ENCODE measurements around the gene KCTD1. TPM values are rescaled to one million over a fixed set of nuclear protein-coding genes. Genes with fewer than 3 reads are reported as not detected.

The KCTD1 gene
- total and polyA plus RNA-seq, 10 of the 15 experiments (the other 5 are each of a cell fraction or from before 2014, with no cell fraction given) = 1.5 to 13.4 (median 5.5) TPM

- ChIA-PET SMC1A (ENCODE audit: uncharacterized antibody, unreplicated experiment) (interaction anchor here (1.0 to 1.4 kb wide), 3 partner anchors 11 to 131 kb away, joined by 3 read pairs; no protein-coding TSS in a partner anchor), CTCF (interaction anchor here (1.2 kb wide), 1 partner anchor 12 kb away, joined by 3 read pairs; no protein-coding TSS in a partner anchor), RAD21 (ENCODE audit: unreplicated experiment) (no interaction called here), POLR2A (no interaction called here)
- 60% methylated on average over 6 of the region's 6 CpGs for WGBS (ENCODE audit: insufficient coverage, insufficient replicate concordance, low lambda C conversion rate, missing lambda C conversion rate)
- no peak for FAIRE-seq
- DNase-seq (ENCODE audit: low read depth, low spot score) = no peak
- Histone ChIP-seq H4K20me1 (ENCODE audit: control insufficient read depth, insufficient read depth) (no peaks in the 10 kb centered on the region), H2AFZ (ENCODE audit: control insufficient read depth, low read depth, low read length) (no peak overlapping the region), H3K4me2 (ENCODE audit: control insufficient read depth, insufficient read depth) (no peak overlapping the region), H3K9ac (ENCODE audit: control insufficient read depth, insufficient read depth, low read length) (no peak overlapping the region), H3K27me3 (replicated peaks in 1 of 2; ENCODE audit: control insufficient read depth in 2 of 2, insufficient read depth in 2 of 2, low read length in 1 of 2) (no peaks in the 10 kb centered on the region; a peak in 1 of 4 replicates), H3K27ac (ENCODE audit: control insufficient read depth, insufficient read depth) (no peak overlapping the region), H3K36me3 (ENCODE audit: control insufficient read depth in 2 of 2, insufficient read depth in 2 of 2, low read length in 1 of 2) (no peaks in the 10 kb centered on the region), H3K4me3 (no peak overlapping the region), H3K9me3 (replicated peaks; ENCODE audit: control insufficient read depth, insufficient read depth, low read length) (no peaks in the 10 kb centered on the region), H3K79me2 (ENCODE audit: control insufficient read depth, insufficient read depth, low read length) (no peaks in the 10 kb centered on the region), H3K4me1 (ENCODE audit: control insufficient read depth, insufficient read depth, low read length) (peaks cover 4% of the 10 kb centered on the region; the same call in 1 of the 2 replicates)
- intact Hi-C loops (cut with micrococcal nuclease; ENCODE audit: unreplicated experiment) (loop anchor here (5.0 kb wide), 1 partner anchor 273 kb away; no protein-coding TSS in a partner anchor), in situ Hi-C loops (cut with MboI) (no loop called here)
- ATAC-seq = no peak
- BruUV-seq (replicated peaks) = no TSS peak
- no peak for TF ChIP-seq BRCA1 (IDR thresholded peaks at IDR 0.05; ENCODE audit: low read depth, low read length)
- no peak for TF ChIP-seq CBX5 (IDR thresholded peaks at IDR 0.05; ENCODE audit: low read depth)
Measured at GRCh38 chr18:26579941-26580618, 31.7 kb upstream of the KCTD1 start.

GRCh38 chr18:26575865-26576217 is 27.5 kb upstream of the KCTD1 start:
- DNase-seq (ENCODE audit: low read depth, low spot score) = no peak
- Histone ChIP-seq H3K27me3 (replicated peaks in 1 of 2; ENCODE audit: control insufficient read depth in 2 of 2, insufficient read depth in 2 of 2, low read length in 1 of 2) (no peaks in the 10 kb centered on the region; a peak in 1 of 4 replicates), H3K9me3 (replicated peaks; ENCODE audit: control insufficient read depth, insufficient read depth, low read length) (no peaks in the 10 kb centered on the region), H2AFZ (ENCODE audit: control insufficient read depth, low read depth, low read length) (no peak overlapping the region), H3K9ac (ENCODE audit: control insufficient read depth, insufficient read depth, low read length) (no peak overlapping the region), H4K20me1 (ENCODE audit: control insufficient read depth, insufficient read depth) (no peaks in the 10 kb centered on the region), H3K79me2 (ENCODE audit: control insufficient read depth, insufficient read depth, low read length) (no peaks in the 10 kb centered on the region), H3K4me3 (no peak overlapping the region), H3K36me3 (ENCODE audit: control insufficient read depth in 2 of 2, insufficient read depth in 2 of 2, low read length in 1 of 2) (no peaks in the 10 kb centered on the region), H3K4me2 (ENCODE audit: control insufficient read depth, insufficient read depth) (no peak overlapping the region; the same call in 1 of the 2 replicates), H3K27ac (ENCODE audit: control insufficient read depth, insufficient read depth) (no peak overlapping the region), H3K4me1 (ENCODE audit: control insufficient read depth, insufficient read depth, low read length) (peaks cover 5% of the 10 kb centered on the region; the same call in 1 of the 2 replicates)
- ChIA-PET SMC1A (ENCODE audit: uncharacterized antibody, unreplicated experiment) (interaction anchor here (0.9 kb wide), 1 partner anchor 170 kb away, joined by 3 read pairs; no protein-coding TSS in a partner anchor), POLR2A (no interaction called here), CTCF (no interaction called here), RAD21 (ENCODE audit: unreplicated experiment) (no interaction called here)
- peak; percentile 59 for FAIRE-seq
- BruUV-seq (replicated peaks) = no TSS peak
- in situ Hi-C loops (cut with MboI) = no loop called here
- WGBS (ENCODE audit: insufficient coverage, insufficient replicate concordance, low lambda C conversion rate, missing lambda C conversion rate) = 61% methylated on average over 8 of the region's 8 CpGs
- ATAC-seq = no peak
- intact Hi-C loops (cut with micrococcal nuclease; ENCODE audit: unreplicated experiment) = loop anchor here (5.0 kb wide), 1 partner anchor 269 kb away; no protein-coding TSS in a partner anchor
- TF ChIP-seq POU2F2 (IDR thresholded peaks at IDR 0.05; ENCODE audit: borderline replicate concordance, low read depth, low read length) (no peak), BACH1 (IDR thresholded peaks at IDR 0.05; ENCODE audit: borderline replicate concordance) (no peak), FOS (IDR thresholded peaks at IDR 0.05; ENCODE audit: borderline replicate concordance, extremely low read depth, insufficient read length) (no peak), BCL11A (IDR thresholded peaks at IDR 0.05; ENCODE audit: low read depth, low read length) (no peak), IKZF1 (conservative IDR thresholded peaks at IDR 0.05) (no peak)
- TF ChIP-seq, protein P1, sequence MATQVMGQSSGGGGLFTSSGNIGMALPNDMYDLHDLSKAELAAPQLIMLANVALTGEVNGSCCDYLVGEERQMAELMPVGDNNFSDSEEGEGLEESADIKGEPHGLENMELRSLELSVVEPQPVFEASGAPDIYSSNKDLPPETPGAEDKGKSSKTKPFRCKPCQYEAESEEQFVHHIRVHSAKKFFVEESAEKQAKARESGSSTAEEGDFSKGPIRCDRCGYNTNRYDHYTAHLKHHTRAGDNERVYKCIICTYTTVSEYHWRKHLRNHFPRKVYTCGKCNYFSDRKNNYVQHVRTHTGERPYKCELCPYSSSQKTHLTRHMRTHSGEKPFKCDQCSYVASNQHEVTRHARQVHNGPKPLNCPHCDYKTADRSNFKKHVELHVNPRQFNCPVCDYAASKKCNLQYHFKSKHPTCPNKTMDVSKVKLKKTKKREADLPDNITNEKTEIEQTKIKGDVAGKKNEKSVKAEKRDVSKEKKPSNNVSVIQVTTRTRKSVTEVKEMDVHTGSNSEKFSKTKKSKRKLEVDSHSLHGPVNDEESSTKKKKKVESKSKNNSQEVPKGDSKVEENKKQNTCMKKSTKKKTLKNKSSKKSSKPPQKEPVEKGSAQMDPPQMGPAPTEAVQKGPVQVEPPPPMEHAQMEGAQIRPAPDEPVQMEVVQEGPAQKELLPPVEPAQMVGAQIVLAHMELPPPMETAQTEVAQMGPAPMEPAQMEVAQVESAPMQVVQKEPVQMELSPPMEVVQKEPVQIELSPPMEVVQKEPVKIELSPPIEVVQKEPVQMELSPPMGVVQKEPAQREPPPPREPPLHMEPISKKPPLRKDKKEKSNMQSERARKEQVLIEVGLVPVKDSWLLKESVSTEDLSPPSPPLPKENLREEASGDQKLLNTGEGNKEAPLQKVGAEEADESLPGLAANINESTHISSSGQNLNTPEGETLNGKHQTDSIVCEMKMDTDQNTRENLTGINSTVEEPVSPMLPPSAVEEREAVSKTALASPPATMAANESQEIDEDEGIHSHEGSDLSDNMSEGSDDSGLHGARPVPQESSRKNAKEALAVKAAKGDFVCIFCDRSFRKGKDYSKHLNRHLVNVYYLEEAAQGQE (IDR thresholded peaks at IDR 0.05; ENCODE audit: low read depth, low read length) = no peak
- TF ChIP-seq, protein P2, sequence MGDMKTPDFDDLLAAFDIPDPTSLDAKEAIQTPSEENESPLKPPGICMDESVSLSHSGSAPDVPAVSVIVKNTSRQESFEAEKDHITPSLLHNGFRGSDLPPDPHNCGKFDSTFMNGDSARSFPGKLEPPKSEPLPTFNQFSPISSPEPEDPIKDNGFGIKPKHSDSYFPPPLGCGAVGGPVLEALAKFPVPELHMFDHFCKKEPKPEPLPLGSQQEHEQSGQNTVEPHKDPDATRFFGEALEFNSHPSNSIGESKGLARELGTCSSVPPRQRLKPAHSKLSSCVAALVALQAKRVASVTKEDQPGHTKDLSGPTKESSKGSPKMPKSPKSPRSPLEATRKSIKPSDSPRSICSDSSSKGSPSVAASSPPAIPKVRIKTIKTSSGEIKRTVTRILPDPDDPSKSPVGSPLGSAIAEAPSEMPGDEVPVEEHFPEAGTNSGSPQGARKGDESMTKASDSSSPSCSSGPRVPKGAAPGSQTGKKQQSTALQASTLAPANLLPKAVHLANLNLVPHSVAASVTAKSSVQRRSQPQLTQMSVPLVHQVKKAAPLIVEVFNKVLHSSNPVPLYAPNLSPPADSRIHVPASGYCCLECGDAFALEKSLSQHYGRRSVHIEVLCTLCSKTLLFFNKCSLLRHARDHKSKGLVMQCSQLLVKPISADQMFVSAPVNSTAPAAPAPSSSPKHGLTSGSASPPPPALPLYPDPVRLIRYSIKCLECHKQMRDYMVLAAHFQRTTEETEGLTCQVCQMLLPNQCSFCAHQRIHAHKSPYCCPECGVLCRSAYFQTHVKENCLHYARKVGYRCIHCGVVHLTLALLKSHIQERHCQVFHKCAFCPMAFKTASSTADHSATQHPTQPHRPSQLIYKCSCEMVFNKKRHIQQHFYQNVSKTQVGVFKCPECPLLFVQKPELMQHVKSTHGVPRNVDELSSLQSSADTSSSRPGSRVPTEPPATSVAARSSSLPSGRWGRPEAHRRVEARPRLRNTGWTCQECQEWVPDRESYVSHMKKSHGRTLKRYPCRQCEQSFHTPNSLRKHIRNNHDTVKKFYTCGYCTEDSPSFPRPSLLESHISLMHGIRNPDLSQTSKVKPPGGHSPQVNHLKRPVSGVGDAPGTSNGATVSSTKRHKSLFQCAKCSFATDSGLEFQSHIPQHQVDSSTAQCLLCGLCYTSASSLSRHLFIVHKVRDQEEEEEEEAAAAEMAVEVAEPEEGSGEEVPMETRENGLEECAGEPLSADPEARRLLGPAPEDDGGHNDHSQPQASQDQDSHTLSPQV (IDR thresholded peaks at IDR 0.05) = no peak
